Urinary bladder (tissue), 4 donors: Measurements from ENCODE around the gene MAPRE2. TPM values are rescaled to one million over a fixed set of nuclear protein-coding genes. Genes with fewer than 3 reads are reported as not detected.

Source experiments
- DNase-seq: peaks from one replicate; pipeline ENCODE4 v3.0.0-alpha.2; 2015; ENCODE audit errors: extremely low spot score
- H3K27ac ChIP-seq: one replicate; pipeline ENCODE4 v1.5.1; 2013; ENCODE audit warnings: low read depth, mild to moderate bottlenecking, moderate library complexity
- H3K36me3 ChIP-seq: one replicate; pipeline ENCODE4 v1.6.1; 2013; ENCODE audit warnings: mild to moderate bottlenecking, moderate library complexity; ENCODE audit not compliant: insufficient read depth
- H3K4me1 ChIP-seq: one replicate; pipeline ENCODE4 v1.6.1; 2013; ENCODE audit warnings: mild to moderate bottlenecking, moderate library complexity; ENCODE audit not compliant: insufficient read depth
- H3K4me3 ChIP-seq: one replicate; pipeline ENCODE4 v1.5.1; 2013; ENCODE audit warnings: low read depth, low read length
- WGBS: extraction: QIAGEN DNeasy Blood & Tissue Kit; methylation state at CpG from one replicate; pipeline ENCODE4 v1.1.7; 2013; 5-methylcytosine and 5-hydroxymethylcytosine counted together
- polyA plus RNA-seq: library from polyadenylated mRNA; stranded (reverse); fragments of 200-250 nt; gene quantifications from one replicate; pipeline ENCODE4 v1.2.3, GENCODE V29; 2013
- total RNA-seq: library from RNA; depleted of rRNA; stranded (reverse); fragments of >200 nt; gene quantifications from one replicate; pipeline ENCODE4 v1.2.3, GENCODE V29; 2014
- donor health status: healthy with polysubstance abuse.
- donor health status: healthy.

The MAPRE2 gene
- total and polyA plus RNA-seq, 2 donors = 21.7 to 42.0 TPM

DNA sequence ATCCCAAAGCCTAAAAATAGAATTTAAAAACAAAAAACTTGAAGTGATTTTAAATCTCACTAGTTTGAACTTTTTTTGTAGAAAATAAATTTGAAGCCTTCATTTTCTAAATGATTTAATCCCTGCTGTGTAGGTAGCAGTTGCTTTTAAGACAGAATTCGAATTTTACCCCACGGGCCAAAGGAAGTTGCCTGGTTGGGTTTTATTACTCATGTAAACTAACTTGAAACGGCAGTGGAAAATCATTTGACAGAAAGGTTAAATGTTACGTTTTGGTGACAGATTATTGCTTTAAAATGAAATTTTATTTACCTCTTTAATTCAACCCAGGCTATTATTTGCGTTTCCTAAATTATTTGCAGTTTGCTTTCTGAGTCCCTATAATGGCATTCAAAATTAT is 2.0 kb downstream of the MAPRE2 start:
- Histone ChIP-seq H3K4me1 (peaks cover 3% of the 10 kb centered on the region), H3K4me3 (no peak overlapping the region)
- WGBS = 59% methylated on average over 5 of the region's 5 CpGs

DNA sequence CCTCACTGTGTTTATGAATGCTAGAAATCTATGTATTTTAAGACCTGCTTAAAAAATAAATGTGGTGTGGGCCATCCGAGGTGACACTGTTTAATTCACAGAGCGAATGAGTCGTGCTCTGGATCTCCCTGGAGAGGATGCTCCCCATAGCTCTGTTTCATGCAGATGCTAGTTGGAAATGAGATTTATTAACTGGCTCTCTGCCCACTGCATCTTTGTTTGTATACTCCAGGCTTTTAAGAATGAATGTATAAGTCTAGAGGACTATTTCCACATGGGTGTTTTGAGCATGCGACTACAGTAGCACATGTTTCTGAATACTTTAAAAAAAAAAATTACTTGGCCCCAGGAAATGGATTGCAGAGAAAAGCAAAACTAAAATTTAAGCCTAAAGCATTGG is 3.9 kb downstream of the MAPRE2 start:
- Histone ChIP-seq H3K27ac (no peak overlapping the region), H3K36me3 (no peaks in the 10 kb centered on the region), H3K4me3 (no peak overlapping the region), H3K4me1 (peaks cover 3% of the 10 kb centered on the region)
- WGBS = 25% methylated on average over 4 of the region's 4 CpGs
- no peak for DNase-seq

More for the DNA sequence above, 2.0 kb downstream of the MAPRE2 start:
- no peak for DNase-seq
- Histone ChIP-seq H3K36me3 (no peaks in the 10 kb centered on the region), H3K27ac (no peak overlapping the region)

DNA sequence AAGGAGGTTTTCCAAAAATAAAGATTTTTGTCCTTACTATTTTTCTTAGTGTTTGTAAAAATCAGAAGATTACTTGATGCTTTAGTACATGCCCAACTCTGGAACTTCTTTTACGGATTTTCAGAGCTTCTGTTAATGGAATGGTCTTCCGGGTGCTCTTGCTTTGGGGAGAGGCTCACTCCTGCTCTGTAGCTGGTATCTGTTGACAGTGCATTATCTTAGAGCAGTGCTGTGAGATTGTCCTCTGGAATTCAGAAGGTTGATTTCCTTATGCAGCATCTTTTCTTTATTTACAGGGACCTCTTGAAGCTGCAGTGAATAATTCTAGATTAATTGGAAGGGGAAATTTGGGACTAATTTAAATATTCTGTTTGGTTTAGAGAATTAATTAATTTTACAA is 4.6 kb downstream of the MAPRE2 start:
- no peaks in the 10 kb centered on the region for H3K36me3 ChIP-seq
- H3K27ac ChIP-seq = no peak overlapping the region
- no peak overlapping the region for H3K4me3 ChIP-seq
- DNase-seq = no peak
- peaks cover 3% of the 10 kb centered on the region for H3K4me1 ChIP-seq
- 47% methylated on average over 2 of the region's 2 CpGs for WGBS

DNA sequence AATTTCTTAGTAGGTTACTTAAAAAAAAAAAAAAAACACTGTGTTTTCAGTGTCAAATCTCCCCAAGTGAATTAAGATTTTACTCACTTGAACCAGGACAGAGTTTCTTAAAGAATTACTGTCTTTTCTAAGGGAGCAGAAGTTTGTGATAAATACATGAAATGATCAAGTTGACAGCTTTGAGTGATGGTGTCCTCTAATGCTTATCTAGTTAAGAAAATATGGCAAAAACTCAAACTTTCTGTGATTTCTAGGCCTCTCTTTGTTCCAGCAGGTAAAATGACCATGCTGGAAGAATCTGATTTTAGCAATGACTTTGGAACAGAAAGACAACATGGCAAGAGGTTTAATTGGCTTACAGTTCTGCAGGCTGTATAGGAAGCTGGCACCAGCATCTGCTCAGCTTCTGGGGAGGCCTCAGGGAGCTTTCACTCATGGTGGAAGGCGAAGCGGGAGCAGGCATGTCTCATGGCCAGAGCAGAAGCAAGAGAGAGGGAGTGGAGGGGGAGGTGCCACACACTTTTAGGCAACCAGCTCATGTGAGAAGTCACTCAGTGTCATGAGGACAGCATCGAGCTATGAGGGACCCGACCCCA is 6.6 kb downstream of the MAPRE2 start:
- 97% methylated on average over 4 of the region's 4 CpGs for WGBS
- no peak overlapping the region for H3K27ac ChIP-seq
- peaks cover 3% of the 10 kb centered on the region for H3K4me1 ChIP-seq
- H3K4me3 ChIP-seq = no peak overlapping the region
- DNase-seq = no peak
- no peaks in the 10 kb centered on the region for H3K36me3 ChIP-seq

DNA sequence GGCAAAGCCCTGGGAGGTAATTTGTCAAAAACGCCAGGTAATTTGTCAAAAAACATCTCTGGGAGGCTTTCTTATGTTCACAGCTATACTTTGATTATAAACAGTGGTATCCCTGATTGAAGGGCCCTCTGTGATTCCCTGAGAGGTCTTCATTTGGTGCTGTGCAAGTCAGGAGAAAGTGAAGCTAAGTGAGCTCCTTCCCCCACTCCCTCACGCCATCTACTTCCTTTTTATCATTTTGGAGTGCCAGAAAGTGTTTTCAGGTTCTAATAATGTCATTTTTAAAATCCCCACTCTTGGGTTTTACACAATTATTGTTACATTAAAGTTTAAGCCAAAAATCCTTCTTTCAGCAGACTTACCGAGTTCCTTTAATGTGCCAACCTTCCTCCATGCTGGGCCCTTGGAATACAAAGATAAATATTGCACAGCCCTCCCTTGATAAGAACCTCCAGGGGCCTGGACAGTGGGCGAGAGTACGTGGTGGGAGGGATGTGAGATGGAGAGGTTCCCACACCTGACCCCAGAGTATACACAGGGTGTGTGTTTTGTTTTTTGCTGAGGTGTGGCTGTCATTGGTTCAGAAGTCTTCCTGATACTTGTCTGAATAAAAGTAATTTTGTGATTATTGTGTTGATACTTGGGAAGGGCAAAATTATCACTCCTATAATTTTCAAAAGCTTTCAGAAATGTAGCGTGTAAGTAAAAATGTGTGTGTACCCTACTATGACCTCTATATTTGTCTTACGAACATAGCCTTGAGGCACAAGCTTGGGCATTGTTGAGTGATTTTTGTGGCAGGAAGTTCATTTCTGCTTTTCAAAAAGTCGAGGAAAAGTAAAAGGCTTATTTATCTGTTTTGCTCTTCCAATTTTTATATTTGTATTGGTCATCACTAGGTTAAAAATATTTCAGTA is 8.2 kb downstream of the MAPRE2 start:
- H3K4me1 ChIP-seq = peaks cover 3% of the 10 kb centered on the region
- 70% methylated on average over 8 of the region's 8 CpGs for WGBS
- H3K27ac ChIP-seq = no peak overlapping the region
- no peaks in the 10 kb centered on the region for H3K36me3 ChIP-seq
- no peak overlapping the region for H3K4me3 ChIP-seq
- no peak for DNase-seq

DNA sequence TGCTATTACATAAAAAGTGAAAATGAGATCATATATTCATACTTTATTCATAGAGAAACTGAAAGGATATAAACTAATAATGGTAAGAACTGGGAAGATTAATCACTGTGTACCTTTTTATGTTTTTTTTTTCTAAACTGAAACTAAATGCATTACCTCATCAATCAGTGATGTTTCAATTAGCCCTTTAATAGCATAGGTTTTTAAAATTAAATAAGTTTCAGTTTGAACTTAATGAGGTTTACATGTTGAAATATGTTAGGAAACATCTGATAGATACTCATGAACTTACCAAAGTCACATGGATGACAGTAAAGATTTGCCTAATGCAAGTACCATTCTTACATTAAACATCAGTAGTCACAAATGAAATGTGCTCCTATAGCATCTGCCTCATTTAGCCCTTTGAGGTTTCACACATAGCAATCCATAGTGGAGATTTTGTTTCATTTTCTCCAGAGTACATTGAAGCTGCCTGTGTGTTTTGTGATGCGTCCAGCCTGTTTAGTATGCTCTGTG is 8.9 kb downstream of the MAPRE2 start:
- Histone ChIP-seq H3K4me3 (no peak overlapping the region), H3K4me1 (peaks cover 3% of the 10 kb centered on the region), H3K36me3 (no peaks in the 10 kb centered on the region), H3K27ac (no peak overlapping the region)
- 83% methylated on average over 1 of the region's 1 CpG for whole genome bisulfite sequencing
- DNase-seq = no peak

DNA sequence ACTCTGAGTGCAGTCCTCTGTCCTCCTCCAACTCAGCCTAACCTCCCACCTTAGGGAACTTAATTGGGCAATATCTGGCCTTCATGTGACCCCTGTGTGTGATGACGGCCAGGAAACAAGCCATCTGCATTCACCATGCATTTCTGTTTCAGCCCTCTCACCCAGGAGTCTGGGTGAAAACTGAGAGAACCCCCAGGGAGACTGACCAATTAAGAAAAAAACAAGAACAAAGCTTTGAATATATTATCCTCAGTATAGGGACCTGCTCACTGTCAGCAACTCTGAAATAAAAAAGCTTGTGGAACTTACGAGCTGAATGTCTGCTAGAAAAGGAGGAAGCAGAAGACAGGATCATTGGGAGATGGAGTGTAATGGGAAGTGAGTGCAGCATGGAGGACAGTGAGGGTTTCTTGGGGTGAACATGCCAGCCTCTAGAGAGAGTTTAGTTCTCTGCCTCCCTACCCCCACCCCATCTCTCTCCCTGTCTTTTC is 9.5 kb downstream of the MAPRE2 start:
- no peak overlapping the region for H3K4me3 ChIP-seq
- no peak for DNase-seq
- WGBS = 58% methylated on average over 2 of the region's 2 CpGs
- H3K27ac ChIP-seq = no peak overlapping the region
- H3K4me1 ChIP-seq = peaks cover 3% of the 10 kb centered on the region
- H3K36me3 ChIP-seq = no peaks in the 10 kb centered on the region

DNA sequence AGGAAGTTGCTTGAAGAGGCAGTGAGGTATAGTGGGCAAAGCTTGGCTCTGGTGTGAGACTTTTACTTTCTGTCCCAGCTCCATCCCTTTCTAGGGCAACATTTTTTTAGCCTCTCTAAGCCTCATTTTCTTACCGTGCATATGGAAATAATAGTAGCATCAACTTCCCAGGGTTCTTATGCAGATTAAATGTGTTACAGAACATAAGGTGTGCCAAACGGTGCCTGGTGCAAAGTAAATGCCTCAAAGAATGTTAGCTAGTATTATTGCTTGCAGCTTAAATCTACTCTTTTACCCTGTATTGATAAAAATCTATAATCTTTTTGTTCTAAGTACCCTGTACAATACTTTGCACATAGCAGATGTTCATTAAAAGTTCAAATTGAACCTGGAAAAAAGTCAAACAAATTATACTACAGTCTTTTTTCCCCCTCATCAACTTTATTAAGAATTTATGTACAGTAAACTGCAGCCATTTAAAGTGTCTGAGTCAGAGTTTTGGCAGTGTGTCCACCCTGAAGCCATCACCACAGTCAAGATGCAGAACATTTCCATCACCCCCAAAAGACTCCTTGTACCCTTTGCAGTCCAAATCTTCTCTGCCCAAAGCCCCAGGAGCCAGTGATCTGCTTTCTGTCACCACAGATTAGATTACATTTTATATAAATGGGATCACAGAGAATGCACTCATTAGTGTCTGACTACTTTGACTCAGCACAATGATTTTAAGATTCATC is 10.6 kb downstream of the MAPRE2 start:
- Histone ChIP-seq H3K4me1 (no peaks in the 10 kb centered on the region), H3K4me3 (no peak overlapping the region), H3K36me3 (no peaks in the 10 kb centered on the region), H3K27ac (no peak overlapping the region)
- DNase-seq = no peak
- 79% methylated on average over 2 of the region's 2 CpGs for WGBS

DNA sequence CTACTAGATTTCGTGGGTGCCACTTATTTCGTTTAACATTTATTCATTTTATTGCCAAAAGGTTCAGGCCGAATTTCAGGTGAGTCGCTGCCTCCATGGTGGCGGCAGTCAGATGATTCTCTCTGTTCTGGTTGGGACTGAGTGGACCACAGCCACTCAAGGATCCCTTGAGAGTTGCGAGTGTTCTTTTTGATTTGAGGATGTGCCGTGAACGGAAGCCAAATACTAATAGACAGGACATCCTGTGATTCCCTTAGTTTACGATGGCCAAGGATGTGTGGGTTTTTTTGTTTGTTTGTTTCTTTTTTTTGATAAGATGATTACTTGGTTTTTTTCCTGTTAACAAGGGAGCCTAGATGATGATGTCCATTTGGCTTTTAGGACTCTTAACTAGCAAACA is 13.2 kb downstream of the MAPRE2 start:
- Histone ChIP-seq H3K4me3 (no peak overlapping the region), H3K36me3 (no peaks in the 10 kb centered on the region), H3K4me1 (no peaks in the 10 kb centered on the region), H3K27ac (no peak overlapping the region)
- DNase-seq = no peak
- WGBS = 85% methylated on average over 9 of the region's 9 CpGs

DNA sequence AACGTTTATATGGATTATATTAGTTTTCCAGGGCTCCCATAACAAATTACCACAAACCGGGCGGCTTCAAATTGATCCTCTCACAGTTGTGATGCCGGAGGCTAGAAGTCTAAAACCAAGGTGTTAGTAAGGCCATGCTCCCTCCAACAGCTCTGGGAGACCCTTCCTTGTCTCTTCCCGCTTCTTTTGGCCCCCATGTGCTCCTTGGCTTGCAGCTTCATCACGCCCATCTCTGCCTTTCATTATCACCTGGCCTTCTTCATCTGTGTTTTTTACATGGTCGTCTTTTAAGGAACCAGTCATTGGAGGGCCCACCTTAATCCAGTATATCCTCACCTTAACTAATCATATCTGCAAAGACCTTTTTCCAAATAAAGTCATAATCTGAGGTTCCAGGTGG is 13.9 kb downstream of the MAPRE2 start:
- H3K36me3 ChIP-seq = no peaks in the 10 kb centered on the region
- H3K27ac ChIP-seq = no peak overlapping the region
- 95% methylated on average over 7 of the region's 7 CpGs for WGBS
- H3K4me3 ChIP-seq = no peak overlapping the region
- H3K4me1 ChIP-seq = no peaks in the 10 kb centered on the region
- no peak for DNase-seq

DNA sequence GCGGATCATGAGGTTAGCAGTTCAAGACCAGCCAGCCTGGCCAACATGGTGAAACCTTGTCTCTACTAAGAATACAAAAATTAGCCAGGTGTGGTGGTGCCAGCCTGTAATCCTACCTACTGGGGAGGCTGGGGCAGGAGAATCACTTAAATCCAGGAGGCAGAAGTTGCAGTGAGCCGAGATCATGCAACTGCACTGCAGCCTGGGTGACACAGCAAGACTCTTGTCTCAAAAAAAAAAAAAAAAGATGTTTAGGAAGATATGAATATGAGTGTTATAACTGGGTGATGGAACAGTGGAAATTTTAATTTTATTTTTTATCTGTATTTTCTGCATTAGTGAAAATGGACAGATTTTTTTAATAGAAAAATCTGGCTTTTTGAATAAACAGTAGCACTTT is 14.5 kb downstream of the MAPRE2 start:
- H3K27ac ChIP-seq = no peak overlapping the region
- WGBS = 92% methylated on average over 2 of the region's 2 CpGs
- H3K4me1 ChIP-seq = no peaks in the 10 kb centered on the region
- no peak for DNase-seq
- no peak overlapping the region for H3K4me3 ChIP-seq
- no peaks in the 10 kb centered on the region for H3K36me3 ChIP-seq

DNA sequence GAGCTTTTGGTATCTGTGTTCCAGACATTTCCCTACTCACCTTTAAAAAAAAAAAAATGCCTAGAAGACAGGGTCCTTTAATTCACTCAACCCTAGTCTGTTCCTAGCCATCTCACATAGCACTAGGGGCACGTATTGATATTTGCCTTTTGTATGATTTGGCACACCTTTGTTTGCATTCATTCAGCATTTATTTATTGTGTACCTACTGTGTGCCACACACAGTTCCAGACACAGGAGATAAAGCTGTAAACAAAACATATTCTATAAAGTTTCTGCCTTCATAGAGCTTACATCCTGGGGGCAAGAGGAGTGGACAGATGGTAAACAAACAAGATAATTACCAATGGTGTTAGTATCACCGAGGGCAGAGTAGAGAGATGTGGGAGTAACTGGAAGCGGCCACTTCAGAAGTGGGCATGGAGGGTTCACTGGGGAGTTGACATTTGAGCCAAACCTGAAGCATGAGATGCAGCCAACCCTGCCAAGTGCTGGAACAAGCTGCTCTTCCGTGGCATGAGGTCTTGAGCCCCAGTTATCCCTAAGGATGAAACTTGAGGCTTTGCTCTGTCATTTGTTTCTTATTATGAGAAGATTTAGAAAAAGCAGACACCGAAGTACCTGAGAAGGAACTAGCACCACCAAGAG is 18.2 kb downstream of the MAPRE2 start:
- H3K36me3 ChIP-seq = no peaks in the 10 kb centered on the region
- WGBS = 90% methylated on average over 5 of the region's 5 CpGs
- H3K4me3 ChIP-seq = no peak overlapping the region
- DNase-seq = no peak
- no peak overlapping the region for H3K27ac ChIP-seq
- no peaks in the 10 kb centered on the region for H3K4me1 ChIP-seq

DNA sequence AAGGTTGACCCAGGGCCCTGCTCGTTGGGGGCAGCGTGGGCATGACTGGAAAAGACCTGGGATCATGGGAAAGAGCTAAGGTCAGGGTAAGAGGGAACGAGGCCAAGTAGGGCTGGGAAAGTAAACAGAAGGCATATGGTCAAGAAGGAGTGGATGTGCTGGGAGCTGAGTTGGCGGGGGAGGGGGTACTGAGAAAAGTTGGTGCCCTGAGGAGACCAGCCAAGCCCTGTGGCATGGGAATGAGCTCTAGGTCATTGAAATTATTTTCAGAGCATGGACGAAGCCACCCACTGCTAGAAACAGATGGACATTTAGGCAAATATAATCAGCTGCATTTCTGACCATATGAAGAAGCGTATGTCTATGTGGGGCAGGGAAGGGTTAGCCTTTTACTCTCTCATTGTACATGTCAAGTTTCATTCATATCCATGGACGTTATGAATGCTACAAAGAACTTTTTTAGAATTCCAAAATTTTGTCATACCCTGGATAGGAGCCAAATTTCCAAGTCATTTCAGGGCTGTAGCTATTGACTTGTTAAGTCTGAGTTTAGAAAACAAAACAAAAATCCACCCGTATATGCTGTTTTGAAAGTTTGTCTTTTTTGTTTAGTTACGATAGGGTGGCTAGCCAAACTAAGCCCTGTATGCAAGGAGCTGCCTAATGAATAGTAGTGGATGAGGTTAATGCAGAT is 19.1 kb downstream of the MAPRE2 start:
- 73% methylated on average over 9 of the region's 9 CpGs for WGBS
- no peak for DNase-seq
- no peak overlapping the region for H3K4me3 ChIP-seq

More for the DNA sequence above, 19.1 kb downstream of the MAPRE2 start:
- Histone ChIP-seq H3K36me3 (no peaks in the 10 kb centered on the region), H3K4me1 (no peaks in the 10 kb centered on the region), H3K27ac (no peak overlapping the region)
